HEK293 (cell line): ENCODE measurements around the gene SMURF2.

Experiments
- CTCF ChIP-seq: fragments of 450-650 bp; formaldehyde crosslinking; IDR thresholded peaks from 2 replicates; pipeline ENCODE4 v1.5.1; 2016; ENCODE audit warnings: missing biosample characterization, missing genetic modification characterization
- KLF17 ChIP-seq: fragments of 450-650 bp; formaldehyde crosslinking; IDR thresholded peaks from 2 replicates; pipeline ENCODE4 v1.5.1; 2016; ENCODE audit warnings: missing biosample characterization, missing genetic modification characterization
- ZNF10 ChIP-seq: fragments of 450-650 bp; formaldehyde crosslinking; IDR thresholded peaks from 2 replicates; pipeline ENCODE4 v1.5.1; 2017; ENCODE audit warnings: missing biosample characterization, missing genetic modification characterization
- ZNF146 ChIP-seq: fragments of 450-650 bp; formaldehyde crosslinking; IDR thresholded peaks from 2 replicates; pipeline ENCODE4 v1.5.1; 2016; ENCODE audit warnings: missing biosample characterization, missing genetic modification characterization
- ZNF202 ChIP-seq: fragments of 450-650 bp; formaldehyde crosslinking; IDR thresholded peaks from 2 replicates; pipeline ENCODE4 v1.5.1; 2016; ENCODE audit warnings: missing biosample characterization, missing genetic modification characterization, borderline replicate concordance

GRCh38 chr17:64575431-64575830, 86.7 kb downstream of the SMURF2 start:
- TF ChIP-seq ZNF10 (tag by site-specific recombination) (no peak), CTCF (tag by site-specific recombination) (no peak), ZNF202 (tag by site-specific recombination) (no peak), KLF17 (tag by site-specific recombination) (no peak), ZNF146 (tag by site-specific recombination) (no peak)
